ENCODE data around the gene MPDU1. TPM values are rescaled to one million over a fixed set of nuclear protein-coding genes. Genes with fewer than 3 reads are reported as not detected.

The MPDU1 gene
- total RNA-seq, 1 experiment from 2014 or later: 73.1 TPM

GRCh38 chr17:7615265-7615747 lies 31.7 kb downstream of the MPDU1 start:
- TF ChIP-seq CTCF (conservative IDR thresholded peaks at IDR 0.05): no peak
- peaks cover 6 to 20% (median 14%) of the 10 kb centered on the region in 3 experiments; a peak in 6 of 7 replicates for H3K36me3 Mint-ChIP-seq (ENCODE audit: insufficient read depth in 1 of 3, low read depth in 3 of 3)
- Histone ChIP-seq H4K20me1 (ENCODE audit: control insufficient read depth, insufficient read depth, insufficient read length) (no peaks in the 10 kb centered on the region), H2BK20ac (ENCODE audit: low read depth, low read length, poor library complexity, severe bottlenecking) (no peak overlapping the region), H2AK5ac (ENCODE audit: insufficient read length, low read length) (no peak overlapping the region), H2AFZ (ENCODE audit: low read length) (no peak overlapping the region), H3K23me2 (ENCODE audit: insufficient read length, low read depth, low read length, poor library complexity, severe bottlenecking) (peaks cover 7% of the 10 kb centered on the region), H3K79me1 (ENCODE audit: insufficient read depth, low read depth, low read length, poor library complexity, severe bottlenecking) (no peaks in the 10 kb centered on the region), H3K4me2 (ENCODE audit: insufficient read depth, insufficient read length, low read length) (peak overlapping the region; percentile 13), H4K8ac (replicated peaks; ENCODE audit: insufficient read length, low read depth, low read length) (no peak overlapping the region), H4K5ac (ENCODE audit: insufficient read length, low read depth, low read length) (no peak overlapping the region), H2BK5ac (ENCODE audit: insufficient read length, low read length) (no peak overlapping the region), H3K27me3 (ENCODE audit: insufficient read depth, low read length) (no peaks in the 10 kb centered on the region), H2BK15ac (ENCODE audit: low read depth, low read length) (no peak overlapping the region), H3T11ph (ENCODE audit: low read length) (no peak overlapping the region), H3K4ac (ENCODE audit: low read depth, low read length) (no peak overlapping the region), H3K56ac (ENCODE audit: insufficient read length, low read depth, low read length) (no peak overlapping the region), H2BK120ac (ENCODE audit: low read depth, low read length, poor library complexity, severe bottlenecking) (no peak overlapping the region), H3K4me1 (ENCODE audit: insufficient read depth, low read length) (peaks cover 5% of the 10 kb centered on the region), H3K23ac (ENCODE audit: insufficient read length, low read depth, low read length) (no peak overlapping the region), H4K91ac (ENCODE audit: insufficient read length, low read depth, low read length) (no peak overlapping the region), H2BK12ac (ENCODE audit: insufficient read length, low read depth, low read length) (no peak overlapping the region), H3K14ac (ENCODE audit: insufficient read depth, low read length) (no peak overlapping the region), H3K18ac (ENCODE audit: insufficient read length, low read depth, low read length) (no peak overlapping the region), H3K9me3 (ENCODE audit: control insufficient read depth, low read depth, low read length) (no peaks in the 10 kb centered on the region), H3K79me2 (ENCODE audit: insufficient read depth, low read length) (peaks cover 9% of the 10 kb centered on the region; the same call in 1 of the 2 replicates), H3K9ac (ENCODE audit: extremely low read depth, insufficient read length, low read length) (peak overlapping the region; percentile 0), H3K27ac (ENCODE audit: insufficient read length, low read depth, low read length) (peak overlapping the region; percentile 24)
- no peak for DNase-seq
- peak overlapping the region; percentile 89 for H3K4me3 Mint-ChIP-seq
- no peaks in the 10 kb centered on the region for H3K27me3 Mint-ChIP-seq (ENCODE audit: low read depth)
- peak overlapping the region; percentile 96 to 98 (median 97); a peak in 5 of 7 replicates for H3K27ac Mint-ChIP-seq
- WGBS (ENCODE audit: extremely low coverage, insufficient read length, low lambda C conversion rate): no CpG with 5 or more reads among the region's 28 CpGs
- peaks cover 22 to 23% of the 10 kb centered on the region in 2 experiments for H3K4me1 Mint-ChIP-seq
- H3K9me3 Mint-ChIP-seq: no peaks in the 10 kb centered on the region
